ENCODE measurements around the gene NUMBL.
"Not testable (repeated sequence)": the region's sequence is repeated elsewhere in the genome, so short reads cannot be mapped to it uniquely, and the experiment has no call there.

The NUMBL gene

GRCh38 chr19:40661616-40662015, 28.8 kb downstream of the NUMBL start:
- DNase-seq = no peak

- DNase-seq = no peak
These were observed 30.9 kb downstream of the NUMBL start for GRCh38 chr19:40659566-40659965.

- no peak for DNase-seq
These were observed 31.3 kb downstream of the NUMBL start for GRCh38 chr19:40659116-40659515.

GRCh38 chr19:40658031-40658430, 32.4 kb downstream of the NUMBL start:
- DNase-seq = no peak

GRCh38 chr19:40655684-40656083, 34.8 kb downstream of the NUMBL start:
- not testable (repeated sequence) for DNase-seq

GRCh38 chr19:40652303-40652702, 38.1 kb downstream of the NUMBL start:
- DNase-seq = not testable (repeated sequence)

- no peak for DNase-seq
These were observed 39.6 kb downstream of the NUMBL start for GRCh38 chr19:40650749-40651305.

- not testable (repeated sequence) for DNase-seq
These were observed 40.4 kb downstream of the NUMBL start for GRCh38 chr19:40649903-40650675.

GRCh38 chr19:40646743-40647254, 43.7 kb downstream of the NUMBL start:
- DNase-seq = no peak

- DNase-seq = no peak
These were observed 47.6 kb downstream of the NUMBL start for GRCh38 chr19:40642757-40643305.

- no peak for DNase-seq
These were observed 48.3 kb downstream of the NUMBL start for GRCh38 chr19:40642051-40642706.

GRCh38 chr19:40641281-40641680, 49.2 kb downstream of the NUMBL start:
- DNase-seq = no peak

GRCh38 chr19:40640744-40641143, 49.7 kb downstream of the NUMBL start:
- DNase-seq = no peak

- no peak for DNase-seq
These were observed 50.8 kb downstream of the NUMBL start for GRCh38 chr19:40639638-40639982.

GRCh38 chr19:40638327-40638726, 52.1 kb downstream of the NUMBL start:
- DNase-seq = no peak

GRCh38 chr19:40633207-40633606, 57.2 kb downstream of the NUMBL start:
- DNase-seq = no peak

- DNase-seq = no peak
These were observed 58.0 kb downstream of the NUMBL start for GRCh38 chr19:40632311-40633036.

- DNase-seq = no peak
These were observed 59.8 kb downstream of the NUMBL start for GRCh38 chr19:40630571-40631160.

- no peak for DNase-seq
These were observed 61.1 kb downstream of the NUMBL start for GRCh38 chr19:40629346-40629745.

- no peak for DNase-seq
These were observed 62.8 kb downstream of the NUMBL start for GRCh38 chr19:40627486-40628279.

- DNase-seq = no peak
These were observed 63.5 kb downstream of the NUMBL start for GRCh38 chr19:40626918-40627317.
